ENCODE data around the gene AIMP1. TPM values are rescaled to one million over a fixed set of nuclear protein-coding genes. Genes with fewer than 3 reads are reported as not detected.
A peak's percentile ranks its signal among the peaks of the same experiment; 100 is the strongest.
"Not testable (repeated sequence)": the region's sequence is repeated elsewhere in the genome, so short reads cannot be mapped to it uniquely, and the experiment has no call there.

AIMP1 gene
- total RNA-seq, 1 experiment from 2014 or later, result 15.5 TPM

DNA sequence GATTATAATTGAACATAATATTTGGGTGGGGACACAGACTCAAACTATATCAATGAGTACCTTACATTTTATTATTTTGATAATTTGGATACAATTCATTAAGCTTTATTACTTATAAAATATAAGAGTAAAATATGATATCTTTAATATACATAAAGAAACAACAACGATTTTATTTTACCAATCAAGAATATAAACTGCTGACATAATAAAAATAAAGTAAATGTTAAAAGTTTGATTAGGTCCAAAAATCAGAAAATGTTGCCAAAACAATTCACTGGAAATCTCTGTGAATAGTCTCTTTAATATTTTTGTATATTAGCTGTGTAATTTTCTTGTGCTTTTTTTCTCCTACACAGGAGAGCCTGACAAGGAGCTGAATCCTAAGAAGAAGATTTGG, 30.8 kb downstream of the AIMP1 start:
- no peak for DNase-seq (ENCODE audit: low spot score)

DNA sequence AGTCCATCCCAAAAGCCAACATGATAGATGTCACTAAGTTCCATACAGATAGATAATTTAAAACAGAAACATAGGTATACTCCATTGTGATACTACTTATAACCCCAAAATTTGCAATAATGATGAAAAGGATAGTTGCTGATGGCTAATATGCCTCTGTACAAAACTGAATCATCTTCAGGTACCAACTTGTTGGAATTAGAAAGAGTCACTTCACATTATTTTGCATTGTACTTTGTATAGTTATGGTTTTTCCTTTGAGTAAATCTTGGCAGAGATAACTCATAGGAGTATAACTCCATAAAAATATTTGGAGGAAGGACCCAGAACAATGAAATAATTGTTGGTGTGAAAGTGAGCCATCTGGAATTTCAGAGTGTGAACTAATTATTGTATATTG, 34.7 kb downstream of the AIMP1 start:
- no peak for DNase-seq (ENCODE audit: low spot score)

DNA sequence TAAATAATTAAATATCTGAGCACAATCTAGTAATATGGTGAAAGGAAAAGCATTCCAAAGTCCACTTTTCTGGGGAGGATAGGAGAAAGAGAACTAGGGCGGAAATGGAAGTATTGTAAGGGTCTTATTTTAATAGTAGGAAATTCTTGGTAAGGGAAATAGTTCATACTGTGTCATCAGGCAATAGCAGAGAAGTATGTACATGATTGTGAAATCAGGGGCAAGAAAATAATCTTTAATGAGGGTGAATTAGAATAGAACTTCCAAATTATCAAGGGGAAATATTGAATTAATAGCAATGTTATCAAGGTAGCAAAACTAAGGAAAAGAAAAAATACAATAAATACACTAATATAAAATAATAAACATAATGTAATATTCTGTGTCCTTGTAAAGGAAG, 37.4 kb downstream of the AIMP1 start:
- DNase-seq (ENCODE audit: low spot score), result no peak

DNA sequence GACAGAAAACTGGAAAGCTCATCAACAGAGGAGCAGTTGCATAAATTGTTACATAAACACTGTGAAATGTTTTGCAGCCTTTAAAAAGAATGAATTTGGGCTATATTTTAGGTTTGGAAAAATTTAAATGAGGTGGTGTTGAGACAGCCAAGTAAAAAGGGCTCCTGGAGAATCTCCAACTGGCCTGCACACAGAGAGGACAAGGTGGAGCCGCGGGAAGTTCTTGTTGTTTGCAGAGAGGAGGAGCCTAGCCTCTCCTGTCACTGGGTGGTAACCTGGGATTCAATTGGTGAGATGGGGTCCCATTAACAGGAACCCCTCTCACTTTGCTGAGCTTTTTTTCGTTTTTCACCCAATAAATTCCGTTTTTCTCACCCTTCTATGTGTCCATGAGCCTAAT, 38.8 kb downstream of the AIMP1 start:
- DNase-seq (ENCODE audit: low spot score), result no peak

- DNase-seq (ENCODE audit: low spot score), result no peak
Observed at GRCh38 chr4:106358899-106359298, 42.5 kb downstream of the AIMP1 start.

DNA sequence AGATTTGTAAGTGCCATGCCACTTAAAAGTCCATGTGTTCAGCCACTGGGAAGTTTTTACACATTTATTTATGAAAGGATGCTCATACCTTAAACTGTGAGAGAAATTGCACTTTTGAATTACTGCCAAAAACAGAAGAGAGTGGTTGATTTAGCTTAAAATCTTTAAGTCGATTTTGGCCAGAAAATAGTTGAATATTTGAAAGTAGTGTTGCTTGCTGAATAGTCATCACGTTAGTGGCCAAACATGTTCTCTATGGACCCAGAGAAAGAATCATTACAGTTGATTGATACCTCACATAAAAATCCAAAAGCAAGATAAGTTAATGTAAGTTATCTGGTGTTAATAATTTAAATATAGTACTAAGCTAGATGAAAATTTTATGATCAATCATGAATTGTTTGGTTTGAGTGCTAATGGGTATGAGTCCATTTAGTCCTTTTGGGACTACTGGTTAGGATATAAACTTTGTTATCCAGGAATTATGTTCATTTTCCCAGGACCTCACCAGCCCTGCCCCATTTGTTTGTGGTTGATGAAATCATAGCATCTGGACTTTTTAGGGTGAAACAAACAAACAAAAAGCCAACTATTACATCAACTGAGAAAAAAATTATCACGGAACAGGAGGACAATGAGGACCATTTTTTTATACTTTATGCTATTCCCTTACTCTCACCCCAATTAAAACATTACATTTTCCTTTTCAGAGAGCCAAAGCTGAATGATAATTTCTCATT, 45.9 kb downstream of the AIMP1 start:
- DNase-seq (ENCODE audit: low spot score), result no peak

- no peak for DNase-seq (ENCODE audit: low spot score)
Observed at GRCh38 chr4:106364282-106364681, 47.9 kb downstream of the AIMP1 start.

DNA sequence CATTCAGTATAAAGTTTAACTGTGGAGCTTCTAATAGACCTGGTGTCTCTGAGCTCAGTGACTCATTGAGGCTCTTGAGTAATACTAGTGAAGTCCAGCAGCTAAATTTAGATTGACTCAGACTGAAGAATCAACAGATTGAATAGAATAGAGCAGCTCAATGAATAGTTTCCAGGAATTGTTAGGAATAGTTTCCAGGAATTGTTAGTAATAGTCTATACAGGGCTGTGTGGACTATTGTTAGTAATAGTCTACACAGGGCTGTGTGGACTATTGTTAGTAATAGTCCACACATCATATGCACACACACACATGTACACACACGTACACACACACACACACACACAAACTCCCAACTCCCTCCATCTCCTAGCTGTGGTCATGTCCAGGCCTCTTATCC, 49.3 kb downstream of the AIMP1 start:
- DNase-seq (ENCODE audit: low spot score), result no peak

DNA sequence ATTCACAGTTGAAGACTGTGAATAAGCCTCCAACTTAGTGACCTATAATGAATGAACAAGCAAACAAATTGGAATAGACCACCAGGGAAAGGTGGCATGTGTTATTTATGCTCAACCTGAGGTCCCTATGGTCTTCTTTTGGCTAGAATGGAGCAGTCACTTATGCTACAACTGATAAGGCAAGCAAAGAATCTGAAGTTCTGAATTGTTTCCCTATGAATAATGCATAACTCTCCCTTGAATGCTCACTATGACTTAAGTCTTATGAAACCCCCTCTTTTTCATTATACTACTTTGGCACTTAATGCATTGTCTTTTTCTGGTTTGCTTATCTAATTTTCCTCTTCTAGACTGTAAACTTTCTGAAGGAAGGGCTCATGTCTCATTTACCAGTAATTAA, 49.7 kb downstream of the AIMP1 start:
- no peak for DNase-seq (ENCODE audit: low spot score)

DNA sequence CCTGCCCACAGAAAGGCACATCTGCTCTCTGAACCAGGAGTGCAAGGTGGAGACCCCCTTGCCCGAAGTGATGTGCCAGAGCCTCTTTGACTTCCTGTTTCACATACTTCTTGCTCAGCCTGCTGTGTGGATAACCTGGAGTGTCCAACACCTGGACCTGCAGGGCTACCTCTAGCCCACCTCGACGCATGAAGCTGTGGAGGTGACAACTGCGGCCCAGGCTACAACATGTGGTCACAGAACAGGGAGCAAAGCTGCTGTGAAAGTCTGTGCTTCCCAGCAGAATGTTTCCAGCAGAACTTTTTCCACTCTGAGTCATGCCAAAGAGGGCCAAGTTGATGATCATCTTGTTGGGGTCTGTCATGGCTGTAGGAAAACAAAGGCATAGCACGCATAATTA, 50.7 kb downstream of the AIMP1 start:
- no peak for DNase-seq (ENCODE audit: low spot score)

DNA sequence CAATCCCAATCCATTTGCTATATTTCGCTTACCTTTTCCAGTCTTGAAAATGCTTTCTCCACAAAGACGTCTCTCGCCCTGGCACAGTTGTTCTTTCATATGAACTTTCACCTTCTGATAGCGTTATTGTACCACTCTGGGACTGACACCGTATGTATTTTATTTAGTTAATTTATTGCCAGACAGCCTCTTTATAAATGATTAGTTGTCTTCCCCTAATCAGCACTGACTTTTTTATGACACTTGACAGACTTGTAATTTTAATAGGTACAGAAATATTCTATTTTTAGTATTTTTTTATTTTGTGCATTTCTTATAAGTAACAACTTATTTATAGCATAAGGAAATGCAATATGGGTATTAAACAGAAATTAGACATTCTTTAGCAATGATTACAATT, 52.3 kb downstream of the AIMP1 start, which contains the start of gene GIMD1:
Gene GIMD1, minus strand, starts transcription at position 101 of the 400 bp plus-strand sequence. CDS start 1,343 bp downstream, outside the sequence.
- no peak for DNase-seq (ENCODE audit: low spot score)

GRCh38 chr4:106369456-106370060, 53.2 kb downstream of the AIMP1 start:
- peak; percentile 80 for DNase-seq (ENCODE audit: low spot score)

GRCh38 chr4:106370214-106370613, 53.9 kb downstream of the AIMP1 start:
- no peak for DNase-seq (ENCODE audit: low spot score)

GRCh38 chr4:106371161-106371560, 54.8 kb downstream of the AIMP1 start:
- DNase-seq (ENCODE audit: low spot score), result no peak

GRCh38 chr4:106373026-106373425, 56.7 kb downstream of the AIMP1 start:
- no peak for DNase-seq (ENCODE audit: low spot score)

DNA sequence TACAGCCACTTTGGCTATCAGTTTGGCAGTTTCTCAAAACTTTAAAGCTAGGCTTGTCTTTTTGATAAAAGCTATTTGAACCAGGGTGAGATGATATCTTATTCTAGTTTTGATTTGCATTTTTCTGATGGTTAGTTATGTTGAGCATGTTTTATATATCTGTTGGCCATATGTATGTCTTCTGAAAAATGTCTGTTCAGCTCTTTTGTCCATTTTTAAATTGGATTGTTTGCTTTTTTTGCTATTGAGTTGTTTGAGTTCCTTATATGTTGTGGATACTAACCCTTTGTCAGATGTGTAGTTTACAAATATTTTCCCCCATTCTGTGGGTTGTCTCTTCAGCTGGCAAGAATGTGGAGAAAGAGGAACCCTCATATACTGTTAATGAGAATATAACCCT, 63.8 kb downstream of the AIMP1 start:
- no peak for DNase-seq (ENCODE audit: low spot score)

- no peak for DNase-seq (ENCODE audit: low spot score)
Observed at GRCh38 chr4:106384878-106385277, 68.5 kb downstream of the AIMP1 start.

DNA sequence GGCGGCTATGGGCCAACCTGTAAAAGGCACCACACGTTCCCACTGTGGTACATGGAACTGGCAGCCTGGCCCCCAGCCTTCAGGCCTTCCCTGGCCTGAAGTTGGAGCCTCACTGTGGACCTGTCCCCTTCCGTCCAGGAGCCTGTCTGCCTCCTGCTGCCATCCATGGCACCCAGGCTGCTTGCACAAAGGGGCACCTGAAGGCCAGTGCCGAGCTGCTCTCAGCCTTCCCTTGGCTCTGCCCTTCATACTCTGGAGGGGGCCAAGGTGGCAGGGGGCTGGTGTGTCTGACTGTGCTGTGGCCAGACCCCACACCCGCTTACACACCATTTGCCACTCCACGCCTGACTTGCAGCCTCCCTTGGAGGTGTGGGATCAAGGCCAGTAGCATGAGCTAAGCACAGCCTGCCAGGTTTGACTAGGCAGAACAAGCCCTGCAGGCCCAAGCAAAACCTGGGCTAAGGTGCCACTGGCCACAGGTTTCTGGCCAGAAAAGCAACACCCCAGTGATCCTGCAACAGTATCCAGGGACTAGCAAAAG, 69.6 kb downstream of the AIMP1 start:
- no peak for DNase-seq (ENCODE audit: low spot score)

DNA sequence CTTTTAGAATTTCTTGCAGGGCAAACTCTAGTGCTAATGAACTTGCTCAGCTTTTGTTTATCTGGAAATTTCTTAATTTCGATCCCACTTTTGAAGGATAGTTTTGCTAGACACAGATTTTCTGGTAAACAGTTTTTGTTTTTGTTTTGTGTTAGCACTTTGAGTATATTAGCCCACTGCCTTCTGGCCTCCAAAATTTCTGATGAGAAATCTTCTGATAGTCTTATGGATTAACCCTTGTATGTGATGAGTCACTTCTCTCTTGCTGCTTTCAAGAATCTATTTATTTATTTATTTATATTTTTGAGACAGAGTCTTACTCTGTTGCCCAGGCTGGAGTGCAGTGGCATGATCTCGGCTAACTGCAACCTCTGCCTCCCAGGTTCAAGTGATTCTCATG, 79.2 kb downstream of the AIMP1 start:
- DNase-seq (ENCODE audit: low spot score), result no peak

- not testable (repeated sequence) for DNase-seq (ENCODE audit: low spot score)
Observed at GRCh38 chr4:106398898-106399297, 82.5 kb downstream of the AIMP1 start.

Data from HT-29 (cell line).